GM18502 (cell line): Measurements from ENCODE around the gene SCAMP1.
"Not testable (repeated sequence)": the region's sequence is repeated elsewhere in the genome, so short reads cannot be mapped to it uniquely, and the experiment has no call there.

ENCODE experiments used
- ATAC-seq: cut with Tn5 transposase; IDR thresholded peaks from one replicate; pipeline ENCODE4 v1.9.1; 2021; ENCODE audit warnings: mild to moderate bottlenecking; ENCODE audit not compliant: unreplicated experiment, poor library complexity

Gene SCAMP1

GRCh38 chr5:78419396-78419795 is 59.0 kb downstream of the SCAMP1 start:
- no peak for ATAC-seq

GRCh38 chr5:78420548-78420947 is 60.1 kb downstream of the SCAMP1 start:
- ATAC-seq: no peak

GRCh38 chr5:78424665-78425064 is 64.2 kb downstream of the SCAMP1 start:
- ATAC-seq: no peak

- ATAC-seq: no peak
These were observed 69.0 kb downstream of the SCAMP1 start for GRCh38 chr5:78429332-78429980.

GRCh38 chr5:78430866-78431265 is 70.4 kb downstream of the SCAMP1 start:
- ATAC-seq: no peak

GRCh38 chr5:78433972-78434371 is 73.6 kb downstream of the SCAMP1 start:
- no peak for ATAC-seq

GRCh38 chr5:78447775-78448424 is 87.5 kb downstream of the SCAMP1 start:
- no peak for ATAC-seq

GRCh38 chr5:78449103-78449502 is 88.7 kb downstream of the SCAMP1 start:
- ATAC-seq: no peak

GRCh38 chr5:78457507-78457906 is 97.1 kb downstream of the SCAMP1 start:
- not testable (repeated sequence) for ATAC-seq

GRCh38 chr5:78458843-78459242 is 98.4 kb downstream of the SCAMP1 start:
- no peak for ATAC-seq

GRCh38 chr5:78467140-78467539 is 106.7 kb downstream of the SCAMP1 start:
- ATAC-seq: no peak

- ATAC-seq: no peak
These were observed 107.4 kb downstream of the SCAMP1 start for GRCh38 chr5:78467752-78468357.

- no peak for ATAC-seq
These were observed 111.5 kb downstream of the SCAMP1 start for GRCh38 chr5:78471896-78472295.

- ATAC-seq: no peak
These were observed 112.2 kb downstream of the SCAMP1 start for GRCh38 chr5:78472469-78473106.

GRCh38 chr5:78473751-78474150 is 113.3 kb downstream of the SCAMP1 start:
- no peak for ATAC-seq

- ATAC-seq: no peak
These were observed 115.0 kb downstream of the SCAMP1 start for GRCh38 chr5:78475370-78475769.

GRCh38 chr5:78476795-78477194 is 116.4 kb downstream of the SCAMP1 start:
- no peak for ATAC-seq

- ATAC-seq: no peak
These were observed 122.5 kb downstream of the SCAMP1 start for GRCh38 chr5:78482948-78483347.

GRCh38 chr5:78483809-78484521 is 123.5 kb downstream of the SCAMP1 start:
- peak; percentile 94 for ATAC-seq

GRCh38 chr5:78486218-78486617 is 125.8 kb downstream of the SCAMP1 start:
- ATAC-seq: no peak

GRCh38 chr5:78487846-78488245 is 127.4 kb downstream of the SCAMP1 start:
- no peak for ATAC-seq
